B cell (primary cell): Measurements from ENCODE around the gene TMEM81. TPM values are rescaled to one million over a fixed set of nuclear protein-coding genes. Genes with fewer than 3 reads are reported as not detected.

Experiments
- ATAC-seq: fragments of 200-7000 bp; cut with Tn5 transposase; one replicate; pipeline ENCODE4 v1.10.0; 2021; ENCODE audit warnings: low read depth, mild to moderate bottlenecking, moderate number of reproducible peaks, moderate library complexity
- CTCF ChIA-PET: fragments of 350-600 bp; sonication (Branson Sonifier 250); formaldehyde crosslinking; loops from one replicate; lab custom pipeline; 2021; ENCODE audit warnings: antibody characterized with exemption, inconsistent platforms; lab: Charles Lee
- POLR2A ChIA-PET: fragments of 350-600 bp; sonication (Branson Sonifier 250); formaldehyde crosslinking; loops from one replicate; lab custom pipeline; 2021; ENCODE audit warnings: antibody characterized with exemption; lab: Charles Lee
- DNase-seq: peaks from one replicate; pipeline ENCODE4 v3.0.0; 2013
- H2AFZ ChIP-seq: 2 replicates; pipeline ENCODE4 v1.6.1; 2012; ENCODE audit warnings: mild to moderate bottlenecking, low read depth, low read length; ENCODE audit not compliant: insufficient read depth, poor library complexity, severe bottlenecking
- H3K27ac ChIP-seq, 2 donors: 1 replicate in 1 of 2; 2 replicates in 1 of 2; pipeline ENCODE4 v1.5.1; 2012 to 2013; ENCODE audit warnings: low read length in 2 of 2, mild to moderate bottlenecking in 2 of 2, moderate library complexity in 1 of 2
- H3K27me3 ChIP-seq, 4 experiments: fragments of 200-600 bp in 1 of 4; sonication (generic) in 1 of 4; replicated peaks in 1 of 4; 1 replicate in 2 of 4; 2 replicates in 2 of 4; pipeline versions ENCODE4 v1.6.1 to v1.7.0; 2013 to 2016; ENCODE audit warnings: low read length in 3 of 4, mild to moderate bottlenecking in 2 of 4, mixed read lengths in 1 of 4, moderate library complexity in 1 of 4; ENCODE audit not compliant: insufficient read depth in 4 of 4, control insufficient read depth in 3 of 4; ENCODE audit errors: control extremely low read depth in 1 of 4
- H3K36me3 ChIP-seq, 2 experiments: replicated peaks in 1 of 2; 1 replicate in 1 of 2; 2 replicates in 1 of 2; pipeline versions ENCODE4 v1.6.1 to v1.7.1; 2013; ENCODE audit warnings: low read length in 1 of 2; ENCODE audit not compliant: insufficient read depth in 2 of 2, control insufficient read depth in 1 of 2; ENCODE audit errors: control extremely low read depth in 1 of 2, extremely low read depth in 1 of 2
- H3K4me1 ChIP-seq, 2 donors: fragments of 200-600 bp in 1 of 2; sonication (generic) in 1 of 2; 1 replicate in 1 of 2; 2 replicates in 1 of 2; pipeline versions ENCODE4 v1.5.1 to v1.6.1; 2013 to 2017; ENCODE audit warnings: low read length in 2 of 2; ENCODE audit not compliant: control insufficient read depth in 2 of 2, insufficient read depth in 2 of 2
- H3K4me2 ChIP-seq: replicated peaks from 2 replicates; pipeline ENCODE3; 2012; ENCODE audit warnings: mild to moderate bottlenecking, low read depth, low read length; ENCODE audit not compliant: poor library complexity, severe bottlenecking
- H3K4me3 ChIP-seq, 5 experiments: fragments of 200-600 bp in 1 of 5; sonication (generic) in 1 of 5; 1 replicate in 3 of 5; 2 replicates in 2 of 5; pipeline versions ENCODE4 v1.5.1 to v1.7.0; 2011 to 2016; ENCODE audit warnings: low read length in 4 of 5, mild to moderate bottlenecking in 4 of 5, low read depth in 2 of 5, control low read depth in 1 of 5, moderate library complexity in 1 of 5; ENCODE audit not compliant: insufficient read depth in 1 of 5; ENCODE audit errors: control extremely low read depth in 1 of 5, extremely low read depth in 1 of 5
- H3K79me2 ChIP-seq: fragments of 200-600 bp; sonication (generic); one replicate; pipeline ENCODE4 v1.6.0; 2016; ENCODE audit warnings: low read length; ENCODE audit not compliant: control insufficient read depth, insufficient read depth
- H3K9ac ChIP-seq: fragments of 200-600 bp; sonication (generic); 2 replicates; pipeline ENCODE4 v1.6.1; 2017; ENCODE audit warnings: mild to moderate bottlenecking, low read length, moderate library complexity
- H3K9me3 ChIP-seq, 3 donors: one replicate each; pipeline versions ENCODE4 v1.6.1 to v1.7.1; 2013; ENCODE audit warnings: low read length in 2 of 3; ENCODE audit not compliant: control insufficient read depth in 2 of 3, insufficient read depth in 1 of 3; ENCODE audit errors: control extremely low read depth in 1 of 3
- H4K20me1 ChIP-seq: 2 replicates; pipeline ENCODE4 v1.6.0; 2012; ENCODE audit warnings: mild to moderate bottlenecking, low read length; ENCODE audit not compliant: insufficient read depth, control insufficient read depth, poor library complexity, severe bottlenecking
- H3K27ac Mint-ChIP-seq: one replicate; pipeline ENCODE4 v1.8.0; 2021; ENCODE audit warnings: mixed read lengths
- H3K27me3 Mint-ChIP-seq: one replicate; pipeline ENCODE4 v1.8.0; 2021; ENCODE audit warnings: mixed read lengths
- H3K4me1 Mint-ChIP-seq: one replicate; pipeline ENCODE4 v1.8.0; 2021; ENCODE audit warnings: mixed read lengths
- H3K4me3 Mint-ChIP-seq: one replicate; pipeline ENCODE4 v1.8.0; 2021; ENCODE audit warnings: mixed read lengths
- H3K9me3 Mint-ChIP-seq: one replicate; pipeline ENCODE4 v1.8.0; 2022; ENCODE audit warnings: mixed read lengths; ENCODE audit not compliant: insufficient read depth
- CTCF ChIP-seq: fragments of 200-600 bp; IDR thresholded peaks from one replicate; pipeline ENCODE4 v1.8.0; 2022; ENCODE audit warnings: antibody characterized with exemption, mild to moderate bottlenecking
- EZH2 ChIP-seq: IDR thresholded peaks from 2 replicates; pipeline ENCODE4 v1.6.1; 2012; ENCODE audit warnings: borderline replicate concordance, low read depth, mild to moderate bottlenecking, moderate library complexity, low read length; ENCODE audit not compliant: insufficient read depth, poor library complexity, severe bottlenecking
- WGBS: methylation state at CpG from one replicate; pipeline ENCODE4 v1.1.5; 2013; ENCODE audit warnings: missing lambda C conversion rate; ENCODE audit not compliant: insufficient coverage; 5-methylcytosine and 5-hydroxymethylcytosine counted together
- intact Hi-C: fragments of 100-400 bp; cut with micrococcal nuclease; formaldehyde crosslinking; loops from one replicate; pipeline ENCODE4 v1.10.0; 2022
- polyA plus RNA-seq: library from polyadenylated mRNA; depleted of rRNA; stranded (reverse); fragments of >200 nt; gene quantifications from 2 replicates; pipeline ENCODE4 v1.2.3, GENCODE V29; 2012
- total RNA-seq, 2 donors: library from RNA; stranded (reverse); fragments of 120-200 nt in 1 of 2; gene quantifications; 1 replicate in 1 of 2; 2 replicates in 1 of 2; pipeline versions ENCODE4 v1.2.3 to v1.2.4, GENCODE V29; 2013 to 2022

TMEM81 gene
- total and polyA plus RNA-seq, 2 donors (not counting 1 experiment from before 2014, with no cell fraction given): 3.0 to 6.2 TPM

- peaks cover 0 to 8% (median 0%) of the 10 kb centered on the region in 3 donors for H3K9me3 ChIP-seq
- H3K27me3 Mint-ChIP-seq: peaks cover 33% of the 10 kb centered on the region
- H3K4me3 ChIP-seq: no peak overlapping the region
- H2AFZ ChIP-seq: no peak overlapping the region
- CTCF ChIA-PET: interaction anchor here (1.0 kb wide), 1 partner anchor 24 kb away, joined by 4 read pairs; no protein-coding TSS in a partner anchor
- H3K4me1 Mint-ChIP-seq: no peaks in the 10 kb centered on the region
- no peaks in the 10 kb centered on the region for H3K36me3 ChIP-seq
- no peaks in the 10 kb centered on the region for H3K79me2 ChIP-seq
- H4K20me1 ChIP-seq: no peaks in the 10 kb centered on the region
- H3K4me1 ChIP-seq: no peaks in the 10 kb centered on the region
- H3K4me2 ChIP-seq: no peak overlapping the region
- H3K27ac ChIP-seq: no peak overlapping the region
- TF ChIP-seq CTCF: no peak
- no peak for TF ChIP-seq EZH2
- H3K9ac ChIP-seq: no peak overlapping the region
- no peak overlapping the region for H3K4me3 Mint-ChIP-seq
- ATAC-seq (no peak), DNase-seq (no peak)
- H3K9me3 Mint-ChIP-seq: no peaks in the 10 kb centered on the region
- intact Hi-C loops: no loop called here
- H3K27ac Mint-ChIP-seq: no peak overlapping the region
- WGBS: 92% methylated on average over 5 of the region's 9 CpGs
- POLR2A ChIA-PET: no interaction called here
- H3K27me3 ChIP-seq: peaks cover 0 to 12% (median 7%) of the 10 kb centered on the region in 4 experiments
These were observed 46.7 kb downstream of the TMEM81 start for GRCh38 chr1:205037539-205037938.

Other genes with a start within 250 kb of the TMEM81 start
- gene NFASC, start 213.6 kb downstream of the TMEM81 start, total RNA-seq: 0.10 and 0.39 TPM in 2 replicates
- 0.01 and 0.06 TPM in 2 replicates for gene NFASC, start 213.6 kb downstream of the TMEM81 start, polyA plus RNA-seq
- gene CNTN2, start 41.2 kb downstream of the TMEM81 start, total RNA-seq: not detected in 2 replicates
- not detected in 2 replicates for gene CNTN2, start 41.2 kb downstream of the TMEM81 start, polyA plus RNA-seq
- gene RBBP5, start 37.5 kb upstream of the TMEM81 start, total RNA-seq: 18.5 and 31.7 TPM in 2 replicates
- 6.8 and 11.2 TPM in 2 replicates for gene RBBP5, start 37.5 kb upstream of the TMEM81 start, polyA plus RNA-seq
- 15.2 and 15.7 TPM in 2 replicates for gene DSTYK, start 127.2 kb upstream of the TMEM81 start, total RNA-seq
- 3.6 and 4.6 TPM in 2 replicates for gene DSTYK, start 127.2 kb upstream of the TMEM81 start, polyA plus RNA-seq
- 3.3 and 4.0 TPM in 2 replicates for gene TMCC2, start 143.5 kb upstream of the TMEM81 start, total RNA-seq
- 1.8 and 2.0 TPM in 2 replicates for gene TMCC2, start 143.5 kb upstream of the TMEM81 start, polyA plus RNA-seq
- 102 and 105 TPM in 2 replicates for gene NUAK2, start 237.3 kb upstream of the TMEM81 start, total RNA-seq
- 19.0 and 37.9 TPM in 2 replicates for gene NUAK2, start 237.3 kb upstream of the TMEM81 start, polyA plus RNA-seq